GM12875 (cell line): Measurements from ENCODE around the gene FAM20B.
A peak's percentile ranks its signal among the peaks of the same experiment; 100 is the strongest.
"Not testable (repeated sequence)": the region's sequence is repeated elsewhere in the genome, so short reads cannot be mapped to it uniquely, and the experiment has no call there.

Experiments
- H3K4me3 ChIP-seq: one replicate; pipeline ENCODE4 v1.5.1; 2011; ENCODE audit warnings: low read depth, low read length, control low read depth
- CTCF ChIP-seq: IDR thresholded peaks from 2 replicates; pipeline ENCODE4 v1.5.1; 2011; ENCODE audit warnings: low read depth, mild to moderate bottlenecking, control low read depth, inconsistent platforms, low read length, moderate library complexity, borderline replicate concordance; ENCODE audit not compliant: insufficient read depth

FAM20B gene

GRCh38 chr1:179025125-179025974 is at the start of gene FAM20B:
FAM20B (plus strand) TSS chr1:179025894; CDS start chr1:179043848, 17,954 bp downstream.
- H3K4me3 ChIP-seq, result peak within 1 kb of the TSS; percentile 99
- TF ChIP-seq CTCF, result no peak

GRCh38 chr1:178976541-178976940 is 49.2 kb upstream of the FAM20B start:
- no peak for TF ChIP-seq CTCF
- H3K4me3 ChIP-seq, result no peak overlapping the region

- TF ChIP-seq CTCF, result no peak
- no peak overlapping the region for H3K4me3 ChIP-seq
Observed at GRCh38 chr1:178986204-178986603, 39.5 kb upstream of the FAM20B start.

GRCh38 chr1:178988198-178988597 is 37.5 kb upstream of the FAM20B start:
- H3K4me3 ChIP-seq, result not testable (repeated sequence)

GRCh38 chr1:178993559-178993958 is 32.1 kb upstream of the FAM20B start:
- TF ChIP-seq CTCF, result no peak
- no peak overlapping the region for H3K4me3 ChIP-seq

- H3K4me3 ChIP-seq, result no peak overlapping the region
- no peak for TF ChIP-seq CTCF
Observed at GRCh38 chr1:178997428-178997827, 28.3 kb upstream of the FAM20B start.

- no peak overlapping the region for H3K4me3 ChIP-seq
- no peak for TF ChIP-seq CTCF
Observed at GRCh38 chr1:178998295-178998694, 27.4 kb upstream of the FAM20B start.
